Measurements from ENCODE around the gene TRAM2. TPM values are rescaled to one million over a fixed set of nuclear protein-coding genes. Genes with fewer than 3 reads are reported as not detected.

Gene TRAM2
- total and polyA plus RNA-seq, 9 of the 15 experiments (the other 6 are each of a cell fraction or from before 2014, with no cell fraction given) = 2.6 to 13.3 (median 8.9) TPM

- Histone ChIP-seq H3K79me2 (ENCODE audit: control insufficient read depth, insufficient read depth, low read length) (no peaks in the 10 kb centered on the region), H3K9ac (ENCODE audit: insufficient read depth in 1 of 2, low read depth in 2 of 2, low read length in 2 of 2) (no peak overlapping the region), H3K4me1 (replicated peaks in 1 of 2; ENCODE audit: control insufficient read depth in 2 of 2, insufficient read depth in 2 of 2, low read length in 2 of 2) (peaks cover 5 to 19% of the 10 kb centered on the region in 2 experiments), H3K27me3 (ENCODE audit: control insufficient read depth in 2 of 2, insufficient read depth in 2 of 2, low read length in 2 of 2) (no peaks in the 10 kb centered on the region), H3K4me3 (no peak overlapping the region), H3K4me2 (ENCODE audit: insufficient read depth, low read length) (0 out of 2 replicates have a peak overlapping the region, but pooled peaks have one; percentile 3), H4K20me1 (replicated peaks; ENCODE audit: control insufficient read depth, insufficient read depth, low read length) (no peaks in the 10 kb centered on the region), H3K36me3 (ENCODE audit: control insufficient read depth, insufficient read depth, low read length) (no peaks in the 10 kb centered on the region), H3K27ac (ENCODE audit: extremely low read depth, low read depth, low read length) (no peak overlapping the region), H3K9me1 (ENCODE audit: control insufficient read depth, insufficient read depth, low read length) (no peaks in the 10 kb centered on the region), H2AFZ (ENCODE audit: low read depth, low read length) (peak overlapping the region; percentile 74), H3K9me3 (replicated peaks; ENCODE audit: control insufficient read depth, insufficient read depth, low read depth, low read length) (no peaks in the 10 kb centered on the region)
- in situ Hi-C loops (cut with MboI) = no loop called here
- intact Hi-C loops (cut with micrococcal nuclease) = no loop called here
- FAIRE-seq (no peak), ATAC-seq (peak; percentile 15; the same call in 1 of the 3 replicates), DNase-seq (ENCODE audit: extremely low read depth in 1 of 4, low spot score in 3 of 4) (no peak)
- ChIA-PET POLR2A (no interaction called here), CTCF (ENCODE audit: low intra/inter-chr PET ratio) (no interaction called here)
- TF ChIP-seq NR3C1 (CRISPR knock-in tag; IDR thresholded peaks at IDR 0.05) (no peak), ATF7 (IDR thresholded peaks at IDR 0.05) (no peak), CC2D1A (IDR thresholded peaks at IDR 0.05) (no peak), TSHZ1 (CRISPR knock-in tag; IDR thresholded peaks at IDR 0.05) (no peak), RBM17 (IDR thresholded peaks at IDR 0.05; ENCODE audit: borderline replicate concordance, low read depth, low read length) (no peak), ZFX (CRISPR knock-in tag; IDR thresholded peaks at IDR 0.05) (no peak), ZNF609 (CRISPR knock-in tag; IDR thresholded peaks at IDR 0.05; ENCODE audit: borderline replicate concordance) (no peak), ZNF75A (CRISPR knock-in tag; IDR thresholded peaks at IDR 0.05) (no peak)
- BruUV-seq (replicated peaks) = no TSS peak
- WGBS (ENCODE audit: insufficient coverage, low coverage, missing lambda C conversion rate) = 8% methylated on average over 4 of the region's 4 CpGs
Observed at GRCh38 chr6:52617087-52617486, 40.2 kb upstream of the TRAM2 start.
